Spleen (tissue), 7 donors: ENCODE measurements around the gene ZNF532.

Experiments used
- POLR2A ChIP-seq, 3 donors: fragments of 450-650 bp; IDR thresholded peaks; one replicate each; pipeline ENCODE4 v1.5.1; 2017; ENCODE audit warnings: antibody characterized with exemption in 3 of 3, mild to moderate bottlenecking in 1 of 3
- TF ChIP-seq, protein P1 (sequence below), 11 experiments: fragments of 200-600 bp in 7 of 11; fragments of 450-650 bp in 4 of 11; sonication (generic) in 4 of 11; IDR thresholded peaks in 8 of 11; conservative IDR thresholded peaks in 3 of 11; 1 replicate in 7 of 11; 2 replicates in 4 of 11; pipeline versions ENCODE4 v1.4.0 to v1.8.0; 2016 to 2021; ENCODE audit warnings: antibody characterized with exemption in 11 of 11, inconsistent platforms in 4 of 11, mild to moderate bottlenecking in 1 of 11
- donor health status: DM: no; HTN: no; CAD: no; lungs with moderate emphysema.
- donor health status: DM: no; HTN: no; CAD: no.
- donor health status: DM: no; HTN: no; CAD: no.

DNA sequence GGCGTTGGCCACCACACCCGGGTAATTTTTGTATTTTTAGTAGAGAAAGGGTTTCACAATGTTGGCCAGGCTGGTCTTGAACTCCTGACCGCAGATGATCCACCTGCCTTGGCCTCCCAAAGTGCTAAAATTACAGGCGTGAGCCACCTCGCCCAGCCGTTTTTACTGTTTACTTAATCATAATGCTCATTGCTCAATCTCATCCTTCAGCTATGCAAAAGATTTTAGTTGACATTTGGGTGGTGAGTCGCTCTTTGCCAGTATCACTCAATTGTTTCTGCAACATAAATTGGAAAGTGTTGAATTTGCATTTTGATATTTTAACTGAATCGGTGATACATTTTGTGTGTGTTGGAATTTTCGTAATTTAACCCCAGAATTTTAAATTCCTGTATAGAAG is 7.8 kb upstream of the ZNF532 start:
- TF ChIP-seq, protein P1, sequence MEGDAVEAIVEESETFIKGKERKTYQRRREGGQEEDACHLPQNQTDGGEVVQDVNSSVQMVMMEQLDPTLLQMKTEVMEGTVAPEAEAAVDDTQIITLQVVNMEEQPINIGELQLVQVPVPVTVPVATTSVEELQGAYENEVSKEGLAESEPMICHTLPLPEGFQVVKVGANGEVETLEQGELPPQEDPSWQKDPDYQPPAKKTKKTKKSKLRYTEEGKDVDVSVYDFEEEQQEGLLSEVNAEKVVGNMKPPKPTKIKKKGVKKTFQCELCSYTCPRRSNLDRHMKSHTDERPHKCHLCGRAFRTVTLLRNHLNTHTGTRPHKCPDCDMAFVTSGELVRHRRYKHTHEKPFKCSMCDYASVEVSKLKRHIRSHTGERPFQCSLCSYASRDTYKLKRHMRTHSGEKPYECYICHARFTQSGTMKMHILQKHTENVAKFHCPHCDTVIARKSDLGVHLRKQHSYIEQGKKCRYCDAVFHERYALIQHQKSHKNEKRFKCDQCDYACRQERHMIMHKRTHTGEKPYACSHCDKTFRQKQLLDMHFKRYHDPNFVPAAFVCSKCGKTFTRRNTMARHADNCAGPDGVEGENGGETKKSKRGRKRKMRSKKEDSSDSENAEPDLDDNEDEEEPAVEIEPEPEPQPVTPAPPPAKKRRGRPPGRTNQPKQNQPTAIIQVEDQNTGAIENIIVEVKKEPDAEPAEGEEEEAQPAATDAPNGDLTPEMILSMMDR (IDR thresholded peaks at IDR 0.05 in 8 of 11, conservative IDR thresholded peaks at IDR 0.05 in 3 of 11): no peak
- no peak for TF ChIP-seq POLR2A (IDR thresholded peaks at IDR 0.05)
